Astrocyte of the cerebellum (primary cell): ENCODE results near the gene CCT6B.
"Not testable (repeated sequence)": the region's sequence is repeated elsewhere in the genome, so short reads cannot be mapped to it uniquely, and the experiment has no call there.

Source experiments
- DNase-seq: peaks from one replicate; pipeline ENCODE4 v3.0.0-alpha.2; 2011; ENCODE audit warnings: low read depth
- H3K4me3 ChIP-seq: 2 replicates; pipeline ENCODE4 v1.5.1; 2011; ENCODE audit warnings: mild to moderate bottlenecking, low read depth, low read length, moderate library complexity
- in situ Hi-C: cut with HindIII; loops from 2 replicates; pipeline ENCODE4 v1.10.0; 2017; ENCODE audit warnings: low sequenced_read_pairs
- TF ChIP-seq, protein P1 (sequence below): IDR thresholded peaks from 2 replicates; pipeline ENCODE4 v1.5.1; 2012; ENCODE audit warnings: low read length, low read depth, moderate library complexity, mild to moderate bottlenecking; ENCODE audit errors: missing control alignments

The CCT6B gene

DNA sequence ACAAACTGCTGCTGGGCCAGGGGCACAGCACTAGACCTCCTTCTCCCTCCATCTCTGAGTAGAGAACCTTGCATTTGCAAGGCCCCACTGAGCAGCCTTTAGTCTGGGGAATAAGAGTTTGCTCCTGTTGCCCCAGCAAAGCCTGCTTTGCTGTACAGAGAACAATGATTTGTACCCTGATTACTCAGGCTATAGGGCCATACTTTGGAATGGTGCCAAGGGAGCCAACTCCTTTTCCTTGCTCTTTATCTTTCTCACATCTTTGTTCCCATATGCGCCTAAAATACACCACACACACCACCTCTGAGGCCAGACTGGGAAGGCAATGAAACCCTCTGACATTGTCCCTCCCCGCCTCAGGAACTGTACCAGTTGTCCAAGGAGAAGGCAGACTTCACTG lies 40.3 kb upstream of the CCT6B start:
- no peak overlapping the region for H3K4me3 ChIP-seq
- TF ChIP-seq, protein P1, sequence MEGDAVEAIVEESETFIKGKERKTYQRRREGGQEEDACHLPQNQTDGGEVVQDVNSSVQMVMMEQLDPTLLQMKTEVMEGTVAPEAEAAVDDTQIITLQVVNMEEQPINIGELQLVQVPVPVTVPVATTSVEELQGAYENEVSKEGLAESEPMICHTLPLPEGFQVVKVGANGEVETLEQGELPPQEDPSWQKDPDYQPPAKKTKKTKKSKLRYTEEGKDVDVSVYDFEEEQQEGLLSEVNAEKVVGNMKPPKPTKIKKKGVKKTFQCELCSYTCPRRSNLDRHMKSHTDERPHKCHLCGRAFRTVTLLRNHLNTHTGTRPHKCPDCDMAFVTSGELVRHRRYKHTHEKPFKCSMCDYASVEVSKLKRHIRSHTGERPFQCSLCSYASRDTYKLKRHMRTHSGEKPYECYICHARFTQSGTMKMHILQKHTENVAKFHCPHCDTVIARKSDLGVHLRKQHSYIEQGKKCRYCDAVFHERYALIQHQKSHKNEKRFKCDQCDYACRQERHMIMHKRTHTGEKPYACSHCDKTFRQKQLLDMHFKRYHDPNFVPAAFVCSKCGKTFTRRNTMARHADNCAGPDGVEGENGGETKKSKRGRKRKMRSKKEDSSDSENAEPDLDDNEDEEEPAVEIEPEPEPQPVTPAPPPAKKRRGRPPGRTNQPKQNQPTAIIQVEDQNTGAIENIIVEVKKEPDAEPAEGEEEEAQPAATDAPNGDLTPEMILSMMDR, result no peak
- in situ Hi-C loops, result no loop called here
- DNase-seq, result no peak

DNA sequence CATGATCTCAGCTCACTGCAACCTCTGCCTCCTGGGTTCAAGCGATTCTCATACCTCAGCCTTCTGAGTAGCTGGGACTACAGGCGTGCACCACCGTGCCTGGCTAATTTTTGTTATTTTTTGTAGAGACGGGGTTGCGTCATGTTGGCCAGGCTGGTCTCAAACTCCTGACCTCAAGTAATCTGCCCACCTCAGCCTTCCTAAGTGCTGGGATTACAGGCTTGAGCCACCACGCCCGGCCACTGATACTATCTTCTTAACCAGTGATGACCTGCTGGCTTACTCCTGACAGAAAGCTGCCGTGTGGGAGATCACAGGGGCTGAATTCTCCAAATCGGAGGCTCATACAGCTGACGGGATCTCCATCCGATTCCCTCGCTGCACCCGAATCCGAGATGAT lies 39.7 kb upstream of the CCT6B start:
- DNase-seq, in situ Hi-C loops, H3K4me3 ChIP-seq: not testable (repeated sequence)

DNA sequence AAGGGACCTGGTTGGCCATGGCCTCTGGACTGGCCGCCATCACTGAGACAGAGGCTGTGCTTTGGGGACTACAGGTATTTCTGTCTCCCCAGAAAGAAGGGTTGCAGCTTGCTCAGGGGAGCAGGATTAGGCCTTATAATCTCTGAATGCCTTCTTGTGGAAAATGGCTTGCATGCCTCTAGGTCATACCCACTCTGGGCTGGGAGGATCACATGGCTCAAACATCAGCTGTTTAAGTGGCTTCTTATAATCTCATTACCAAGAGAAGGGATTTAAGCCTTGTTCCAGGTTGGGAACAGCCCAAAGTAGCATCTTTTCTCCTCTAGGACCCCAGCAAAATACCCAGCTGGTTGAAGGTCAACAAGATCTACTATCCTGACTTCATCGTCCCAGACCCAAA lies 38.2 kb upstream of the CCT6B start:
- in situ Hi-C loops, result loop anchor here (25.0 kb wide), 1 partner anchor 588 kb away; the partner anchor contains the start of genes AP2B1 and PEX12
- DNase-seq, result no peak
- H3K4me3 ChIP-seq, result no peak overlapping the region
- TF ChIP-seq, protein P1, result no peak

DNA sequence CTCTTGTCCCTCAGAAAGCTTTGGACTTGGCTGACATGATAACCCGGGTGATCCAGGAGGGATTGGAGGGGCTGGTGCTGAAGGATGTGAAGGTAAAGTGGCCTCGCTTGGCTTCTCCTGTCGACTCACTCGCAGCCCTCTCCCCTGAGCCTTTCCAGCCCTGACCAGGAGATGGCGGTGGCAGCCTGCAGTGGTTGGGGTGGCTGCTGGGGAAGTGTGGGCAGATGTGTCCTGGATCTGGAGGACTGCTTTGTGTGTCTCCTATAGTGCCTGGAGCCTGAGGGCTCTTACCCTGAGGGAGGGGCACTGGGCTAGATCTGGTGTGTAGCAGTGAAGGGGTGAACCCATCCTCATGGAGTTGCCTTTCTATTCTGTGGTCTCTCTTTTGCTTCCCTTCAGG lies 36.9 kb upstream of the CCT6B start:
- H3K4me3 ChIP-seq, result no peak overlapping the region
- in situ Hi-C loops, result loop anchor here (25.0 kb wide), 1 partner anchor 589 kb away; the partner anchor contains the start of genes AP2B1 and PEX12
- DNase-seq, result no peak
- TF ChIP-seq, protein P1, result peak; percentile 94

DNA sequence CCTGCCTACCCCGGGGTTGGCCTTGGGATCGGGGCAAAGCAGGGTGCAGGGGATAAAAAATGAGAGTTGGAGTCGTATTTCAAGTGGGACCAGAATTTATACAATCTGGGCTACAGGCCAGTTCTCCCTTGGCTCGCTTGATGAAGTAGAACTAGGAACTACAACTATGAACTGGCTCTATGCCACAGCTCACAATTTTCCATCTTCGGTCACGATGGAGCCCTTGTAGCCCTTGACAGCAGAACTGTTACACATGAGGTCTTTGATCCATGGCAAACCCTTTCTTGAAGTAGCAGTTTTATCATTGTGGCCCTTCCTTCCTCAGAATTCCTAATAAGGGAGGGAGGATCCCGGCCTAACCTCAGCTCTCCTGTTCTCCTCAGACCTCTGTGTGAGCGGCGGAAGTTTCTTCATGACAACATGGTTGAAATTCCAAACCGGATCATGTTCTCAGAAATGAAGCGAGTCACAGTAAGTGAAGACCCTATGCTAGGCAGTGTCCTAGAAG lies 36.1 kb upstream of the CCT6B start:
- in situ Hi-C loops, result loop anchor here (25.0 kb wide), 1 partner anchor 590 kb away; the partner anchor contains the start of genes AP2B1 and PEX12
- no peak overlapping the region for H3K4me3 ChIP-seq
- peak; percentile 85 for DNase-seq
- TF ChIP-seq, protein P1, result no peak

DNA sequence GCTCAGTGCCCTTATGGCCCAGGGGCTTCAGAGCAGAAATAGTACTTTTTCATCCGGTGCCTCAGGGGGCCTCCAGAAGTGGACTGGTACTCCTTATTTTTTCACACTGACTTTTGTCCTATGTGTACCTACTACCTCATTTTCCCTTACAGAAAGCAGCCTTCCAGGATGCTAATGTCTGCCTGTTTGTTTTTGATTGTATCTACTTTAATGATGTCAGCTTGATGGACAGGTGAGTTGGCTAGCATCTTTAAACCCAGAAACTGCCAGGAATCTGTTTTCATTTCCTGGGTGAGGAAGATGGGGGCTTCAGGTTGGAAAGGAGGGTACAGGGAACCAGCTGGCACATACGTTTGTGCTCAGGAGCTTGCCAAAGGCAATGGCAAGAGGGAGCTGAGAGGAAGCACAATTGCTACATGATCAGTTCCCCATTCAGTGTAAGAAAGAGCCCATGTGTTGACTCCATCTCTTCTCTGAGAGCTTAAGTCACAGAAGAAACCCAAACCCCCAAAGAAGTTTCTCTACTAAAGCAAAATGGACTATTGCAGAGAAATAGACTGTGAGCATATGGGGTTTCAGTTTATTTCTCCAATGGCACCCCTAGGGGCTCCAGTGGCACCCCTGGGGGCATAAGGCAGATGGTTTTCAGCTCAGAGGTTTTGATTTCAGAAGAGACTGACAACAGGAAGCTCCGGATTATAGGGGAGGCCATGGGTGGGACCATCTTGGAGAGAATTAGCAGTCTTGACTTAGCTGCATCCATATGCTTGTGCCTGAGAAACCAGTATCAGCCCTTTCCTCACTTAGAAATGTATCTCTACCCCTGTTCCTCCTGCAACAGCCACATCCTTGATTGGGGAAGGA lies 35.4 kb upstream of the CCT6B start:
- TF ChIP-seq, protein P1, result no peak
- no peak overlapping the region for H3K4me3 ChIP-seq
- in situ Hi-C loops, result loop anchor here (25.0 kb wide), 1 partner anchor 591 kb away; the partner anchor contains the start of genes AP2B1 and PEX12
- DNase-seq, result no peak

DNA sequence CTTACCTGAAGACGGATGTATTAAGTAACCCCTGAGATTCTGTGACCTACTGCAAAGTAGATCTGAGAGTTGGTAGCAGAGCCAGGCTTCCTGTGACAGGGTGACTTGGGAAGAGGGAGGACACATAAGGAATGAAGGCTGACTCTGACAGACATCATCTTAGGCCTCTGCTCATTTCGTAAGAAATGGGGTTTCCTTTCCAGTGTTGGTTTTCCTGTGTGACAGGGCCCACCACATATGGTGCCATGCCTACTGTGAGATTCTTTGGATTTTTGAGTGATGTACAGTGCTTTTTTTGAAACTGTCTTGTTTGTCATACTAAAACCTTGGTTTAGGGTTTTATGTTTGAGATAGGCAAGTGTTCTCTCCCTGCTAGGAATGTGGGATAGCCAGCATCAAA lies 31.8 kb upstream of the CCT6B start:
- no peak overlapping the region for H3K4me3 ChIP-seq
- in situ Hi-C loops, result loop anchor here (25.0 kb wide), 1 partner anchor 594 kb away; the partner anchor contains the start of genes AP2B1 and PEX12
- TF ChIP-seq, protein P1, result no peak
- no peak for DNase-seq
